Loucy (cell line): Measurements from ENCODE around the gene SYCE1.

Experiments used
- H2AFZ ChIP-seq: fragments of 200-600 bp; sonication (generic); 2 replicates; pipeline ENCODE4 v1.6.0; 2016; ENCODE audit warnings: antibody characterized with exemption, mild to moderate bottlenecking, low read length, moderate library complexity
- H3F3A ChIP-seq: fragments of 200-600 bp; 2 replicates; pipeline ENCODE4 v1.6.0; 2016; ENCODE audit warnings: antibody characterized with exemption, low read depth, mild to moderate bottlenecking
- H3K27me3 ChIP-seq: fragments of 200-600 bp; sonication (generic); 2 replicates; pipeline ENCODE4 v1.6.1; 2014; ENCODE audit warnings: low read length, mild to moderate bottlenecking; ENCODE audit not compliant: insufficient read depth, poor library complexity, severe bottlenecking
- H3K36me3 ChIP-seq: fragments of 200-600 bp; sonication (generic); 2 replicates; pipeline ENCODE4 v1.6.1; 2016; ENCODE audit warnings: low read length; ENCODE audit not compliant: insufficient read depth
- H3K4me1 ChIP-seq: fragments of 200-600 bp; sonication (generic); 2 replicates; pipeline ENCODE4 v1.5.1; 2014; ENCODE audit warnings: low read length, mild to moderate bottlenecking; ENCODE audit not compliant: insufficient read depth, poor library complexity, severe bottlenecking
- H3K4me2 ChIP-seq: fragments of 200-600 bp; sonication (generic); 2 replicates; pipeline ENCODE4 v1.6.0; 2014; ENCODE audit warnings: antibody characterized with exemption, low read length, low read depth, mild to moderate bottlenecking; ENCODE audit not compliant: poor library complexity, severe bottlenecking
- H3K4me3 ChIP-seq: fragments of 200-600 bp; sonication (generic); 2 replicates; pipeline ENCODE4 v1.5.1; 2014; ENCODE audit warnings: low read length, mild to moderate bottlenecking, mixed read lengths; ENCODE audit not compliant: poor library complexity, severe bottlenecking
- H3K79me2 ChIP-seq: fragments of 200-600 bp; sonication (generic); 2 replicates; pipeline ENCODE4 v1.6.1; 2014; ENCODE audit warnings: low read length; ENCODE audit not compliant: insufficient read depth
- H3K9ac ChIP-seq: fragments of 200-600 bp; sonication (generic); 2 replicates; pipeline ENCODE4 v1.6.0; 2014; ENCODE audit warnings: mild to moderate bottlenecking, low read depth, low read length, moderate library complexity; ENCODE audit not compliant: poor library complexity, severe bottlenecking
- H3K9me2 ChIP-seq: fragments of 200-600 bp; sonication (generic); replicated peaks from 2 replicates; pipeline ENCODE4 v1.6.1; 2016; ENCODE audit warnings: low read depth, low read length, mixed read lengths
- H3K9me3 ChIP-seq: fragments of 200-600 bp; sonication (generic); 2 replicates; pipeline ENCODE4 v1.6.1; 2014; ENCODE audit warnings: mild to moderate bottlenecking, antibody characterized with exemption, low read length, low read depth; ENCODE audit not compliant: insufficient read depth
- H4K20me1 ChIP-seq: fragments of 200-600 bp; sonication (generic); 2 replicates; pipeline ENCODE4 v1.6.0; 2014; ENCODE audit warnings: antibody characterized with exemption, low read length, mild to moderate bottlenecking; ENCODE audit not compliant: insufficient read depth, poor library complexity, severe bottlenecking
- CTCF ChIP-seq: fragments of 200-600 bp; sonication (generic); conservative IDR thresholded peaks from 2 replicates; pipeline ENCODE4 v1.5.1; 2014; ENCODE audit warnings: mild to moderate bottlenecking, antibody characterized with exemption, low read length
- EZH2phosphoT487 ChIP-seq: fragments of 200-600 bp; IDR thresholded peaks from 2 replicates; pipeline ENCODE4 v1.6.1; 2018; ENCODE audit warnings: antibody characterized with exemption, mild to moderate bottlenecking, moderate library complexity, borderline replicate concordance

SYCE1 gene

GRCh38 chr10:133559216-133559615, 6.2 kb downstream of the SYCE1 start:
- no peak overlapping the region for H2AFZ ChIP-seq
- H3K9me3 ChIP-seq = peaks cover 9% of the 10 kb centered on the region; the same call in 1 of the 2 replicates
- TF ChIP-seq CTCF = no peak
- TF ChIP-seq EZH2phosphoT487 = no peak
- no peaks in the 10 kb centered on the region for H4K20me1 ChIP-seq
- H3K4me2 ChIP-seq = no peak overlapping the region
- H3K36me3 ChIP-seq = no peaks in the 10 kb centered on the region
- no peaks in the 10 kb centered on the region for H3K79me2 ChIP-seq
- peaks cover 4% of the 10 kb centered on the region for H3K4me1 ChIP-seq
- no peaks in the 10 kb centered on the region for H3K9me2 ChIP-seq
- H3K4me3 ChIP-seq = no peak overlapping the region
- no peaks in the 10 kb centered on the region for H3K27me3 ChIP-seq
- no peaks in the 10 kb centered on the region for H3F3A ChIP-seq
- H3K9ac ChIP-seq = no peak overlapping the region

GRCh38 chr10:133557381-133557780, 8.0 kb downstream of the SYCE1 start:
- H3K36me3 ChIP-seq = no peaks in the 10 kb centered on the region
- H2AFZ ChIP-seq = no peak overlapping the region
- no peak overlapping the region for H3K4me2 ChIP-seq
- no peaks in the 10 kb centered on the region for H3K27me3 ChIP-seq
- no peaks in the 10 kb centered on the region for H4K20me1 ChIP-seq
- TF ChIP-seq EZH2phosphoT487 (no peak), CTCF (0 out of 2 replicates have a peak, but pooled peaks have one; percentile 17)
- H3K4me3 ChIP-seq = no peak overlapping the region
- H3K9me2 ChIP-seq = no peaks in the 10 kb centered on the region
- H3K79me2 ChIP-seq = no peaks in the 10 kb centered on the region
- H3F3A ChIP-seq = no peaks in the 10 kb centered on the region
- H3K4me1 ChIP-seq = peaks cover 4% of the 10 kb centered on the region
- peaks cover 7% of the 10 kb centered on the region; the same call in 1 of the 2 replicates for H3K9me3 ChIP-seq
- no peak overlapping the region for H3K9ac ChIP-seq

GRCh38 chr10:133555521-133555920, 9.9 kb downstream of the SYCE1 start:
- no peaks in the 10 kb centered on the region for H4K20me1 ChIP-seq
- peaks cover 7% of the 10 kb centered on the region; the same call in 1 of the 2 replicates for H3K9me3 ChIP-seq
- no peaks in the 10 kb centered on the region for H3K9me2 ChIP-seq
- no peak overlapping the region for H3K9ac ChIP-seq
- H3K27me3 ChIP-seq = no peaks in the 10 kb centered on the region
- H3K4me3 ChIP-seq = no peak overlapping the region
- no peaks in the 10 kb centered on the region for H3K36me3 ChIP-seq
- H3K4me2 ChIP-seq = peak overlapping the region; percentile 19
- peaks cover 4% of the 10 kb centered on the region for H3K4me1 ChIP-seq
- H3F3A ChIP-seq = no peaks in the 10 kb centered on the region
- H2AFZ ChIP-seq = no peak overlapping the region
- TF ChIP-seq CTCF (no peak), EZH2phosphoT487 (no peak)
- no peaks in the 10 kb centered on the region for H3K79me2 ChIP-seq
